Measurements from ENCODE around the gene DDI1.
"Not testable (repeated sequence)": the region's sequence is repeated elsewhere in the genome, so short reads cannot be mapped to it uniquely, and the experiment has no call there.

The DDI1 gene

DNA sequence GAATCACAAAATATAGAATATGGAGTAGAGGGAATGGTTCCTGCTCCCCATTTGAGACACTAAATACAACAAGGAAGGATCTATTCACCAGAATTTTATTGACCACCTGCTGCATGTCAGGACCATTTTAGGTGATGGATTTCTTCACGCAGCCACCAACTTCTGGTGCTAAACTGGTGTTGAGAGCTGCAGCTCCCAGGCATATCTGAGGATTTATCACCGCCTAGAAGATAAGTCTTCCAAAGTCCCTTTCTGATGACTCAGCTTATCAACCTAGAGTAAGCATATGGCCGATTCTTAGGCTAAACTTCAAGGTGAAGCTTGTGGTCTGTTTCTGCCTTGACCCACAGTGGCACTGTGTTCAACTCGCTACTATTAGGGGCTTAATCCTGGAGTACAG lies 6.7 kb downstream of the DDI1 start:
- no peak for FAIRE-seq

DNA sequence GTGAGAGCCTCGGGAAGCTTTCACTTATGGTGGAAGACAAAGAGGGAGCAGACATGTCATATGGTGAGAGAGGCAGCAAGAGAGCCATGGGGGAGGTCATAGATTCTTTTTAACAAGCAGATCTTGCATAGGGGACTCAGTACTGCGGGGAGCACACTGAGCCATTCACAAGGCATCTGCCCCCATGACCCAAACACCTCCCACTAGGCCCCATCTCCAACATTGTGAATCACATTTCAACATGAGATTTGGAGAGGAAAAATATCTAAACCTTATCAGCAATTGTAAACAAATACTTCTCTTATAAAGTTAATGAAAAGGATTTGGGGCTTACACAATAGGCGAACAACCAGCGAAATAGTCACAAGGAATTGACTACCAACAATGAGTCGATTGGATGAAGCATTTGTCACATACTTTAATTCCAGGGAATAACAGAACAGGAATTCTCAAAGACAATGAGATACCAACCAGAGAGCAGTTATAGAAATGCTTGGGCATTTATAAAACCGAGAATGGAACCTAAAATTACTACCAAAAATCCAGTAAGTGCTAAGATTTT lies 7.3 kb downstream of the DDI1 start:
- FAIRE-seq, result no peak

DNA sequence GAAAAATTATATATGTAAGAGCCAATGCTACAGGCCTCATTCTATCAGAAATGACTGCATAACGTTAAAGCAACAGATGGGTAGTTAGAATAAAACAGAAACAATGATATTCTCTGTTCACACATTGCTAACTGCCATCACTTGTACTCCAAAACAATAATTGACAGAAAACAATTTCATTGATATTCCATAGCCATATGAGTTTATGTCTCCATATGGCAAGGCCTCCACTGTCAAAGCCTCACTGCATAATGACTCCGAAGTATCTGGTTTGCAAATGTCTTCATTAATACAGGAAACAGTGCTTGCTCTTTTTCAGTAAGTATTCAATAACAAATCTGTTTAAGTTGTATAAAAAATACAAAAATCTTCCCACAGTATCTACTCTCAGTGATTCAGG lies 9.9 kb downstream of the DDI1 start:
- FAIRE-seq, result no peak

DNA sequence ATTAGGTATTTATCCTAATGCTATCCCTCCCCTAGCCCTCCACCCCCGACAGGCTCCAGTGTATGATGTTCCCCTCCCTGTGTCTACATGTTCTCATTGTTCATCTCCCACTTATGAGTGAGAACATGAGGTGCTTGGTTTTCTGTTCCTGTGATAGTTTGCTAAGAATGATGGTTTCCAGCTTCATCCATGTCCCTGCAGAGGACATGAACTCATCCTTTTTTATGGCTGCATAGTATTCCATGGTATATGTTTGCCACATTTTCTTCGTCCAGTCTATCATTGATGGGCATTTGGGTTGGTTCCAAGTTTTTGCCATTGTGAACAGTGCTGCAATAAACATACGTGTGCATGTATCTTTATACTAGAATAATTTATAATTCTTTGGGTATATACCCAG lies 10.4 kb downstream of the DDI1 start:
- not testable (repeated sequence) for FAIRE-seq

DNA sequence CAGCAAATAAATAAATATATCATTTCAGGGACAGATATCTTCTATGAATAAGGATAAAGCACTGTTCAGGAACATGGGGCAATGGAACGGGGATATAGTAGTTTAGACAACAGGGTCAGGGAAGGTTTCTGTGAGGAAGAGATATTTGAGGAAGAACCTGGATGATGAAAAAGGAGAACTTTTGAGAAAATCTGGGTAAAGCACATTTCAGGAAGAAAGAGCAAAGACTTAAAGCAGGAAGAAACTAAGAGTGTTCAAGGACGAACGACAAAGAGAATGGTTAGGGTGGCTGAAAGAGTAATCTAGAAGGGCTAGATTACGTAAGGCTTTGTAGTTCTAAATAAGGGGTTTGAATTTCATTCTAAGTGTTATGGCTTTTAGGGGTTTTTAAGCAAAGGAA lies 12.7 kb downstream of the DDI1 start:
- FAIRE-seq, result no peak

DNA sequence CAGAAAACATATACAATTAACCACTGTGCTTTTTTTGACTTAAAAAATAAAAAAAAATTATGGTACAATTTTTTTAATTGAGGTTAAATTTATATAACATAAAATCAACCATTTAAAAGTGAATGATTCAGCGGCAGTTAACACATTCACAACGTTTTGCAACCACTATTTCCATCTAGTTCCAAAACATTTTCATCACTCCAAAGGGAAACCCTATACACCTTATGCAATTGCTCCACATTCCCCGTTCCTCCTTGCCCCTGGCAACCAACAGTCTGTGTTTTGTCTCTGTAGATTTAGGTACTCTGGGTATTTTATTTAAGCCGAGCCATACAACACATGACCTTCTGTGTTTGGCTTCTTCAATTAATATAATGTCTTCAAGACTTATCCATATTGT lies 15.3 kb downstream of the DDI1 start:
- FAIRE-seq, result no peak

DNA sequence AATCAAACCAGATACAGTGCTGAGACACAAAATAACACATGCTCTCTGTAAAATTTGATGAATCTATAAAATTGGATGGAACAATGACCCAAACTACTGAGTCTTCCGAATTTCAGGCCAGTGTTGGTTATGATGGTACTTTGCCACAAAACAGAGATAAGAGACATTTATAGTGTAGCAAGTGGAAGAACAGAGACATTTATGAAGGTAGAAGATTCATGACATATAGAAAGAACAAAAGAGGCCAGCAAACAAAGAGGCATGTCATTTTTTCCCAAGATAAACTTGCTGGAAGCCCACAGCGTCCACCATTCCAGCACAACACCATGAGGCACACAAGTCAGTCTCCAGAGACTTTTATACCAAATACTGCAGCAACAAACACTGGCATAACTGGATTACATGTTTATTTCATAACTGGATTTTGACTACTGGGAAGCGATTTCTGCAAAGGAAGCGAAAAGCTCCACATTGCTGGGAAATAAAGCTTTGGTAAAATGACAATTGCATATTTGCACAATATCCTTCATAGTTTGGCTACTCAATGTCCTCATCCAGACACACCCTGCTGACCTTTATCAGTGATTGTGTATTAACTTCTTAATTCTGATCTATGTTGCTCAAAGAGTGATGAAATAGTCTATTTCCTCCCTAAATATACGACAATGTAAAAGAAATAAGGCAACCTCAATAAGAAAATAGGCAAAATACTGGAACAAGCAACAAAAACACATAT lies 17.5 kb downstream of the DDI1 start:
- no peak for FAIRE-seq

DNA sequence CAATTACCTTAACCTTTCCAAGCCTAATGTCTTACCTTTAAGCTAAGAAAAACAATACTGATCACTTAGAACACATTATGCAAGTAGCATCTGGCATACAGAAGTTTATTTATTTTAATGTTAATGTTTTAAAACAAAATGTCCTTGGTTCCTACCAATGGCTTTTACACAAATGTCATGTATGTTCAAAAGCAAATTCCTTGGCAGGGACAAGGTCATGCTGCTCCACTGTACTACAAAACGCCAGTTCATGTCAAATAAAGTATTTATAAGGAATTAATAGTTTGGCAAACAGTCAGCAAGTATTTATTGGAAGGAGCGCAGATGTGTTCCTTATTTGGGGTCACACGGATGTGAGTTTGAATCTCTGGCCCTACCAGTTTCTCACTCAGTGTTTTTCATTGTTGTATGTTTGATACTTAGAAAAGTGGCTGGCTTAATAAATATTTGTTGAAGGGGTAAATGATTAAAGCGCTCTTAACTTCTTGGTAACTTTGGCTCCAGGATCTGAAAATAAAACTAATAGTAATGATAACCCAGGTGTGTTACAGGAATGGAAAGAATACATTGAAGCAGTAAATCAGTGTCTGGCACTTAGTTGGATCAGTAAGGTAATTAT lies 18.6 kb downstream of the DDI1 start:
- no peak for FAIRE-seq

DNA sequence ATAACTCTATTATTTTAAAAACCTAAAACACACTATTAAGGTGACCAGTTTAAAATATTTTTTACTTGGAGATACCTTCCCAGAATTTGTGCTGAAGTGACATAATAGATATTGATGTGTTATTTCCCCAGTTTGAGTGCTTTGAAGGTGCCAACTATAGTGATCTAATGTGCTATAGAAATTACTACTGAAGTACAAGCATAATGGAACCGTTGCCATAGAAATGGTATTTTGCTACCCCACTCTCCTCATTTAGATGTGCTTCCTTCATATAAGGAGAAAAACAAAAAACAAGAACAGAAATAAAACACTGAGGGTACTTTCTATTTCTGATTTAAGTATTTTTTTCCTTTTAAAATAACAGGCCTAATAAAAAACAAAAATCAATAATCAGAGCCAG lies 19.2 kb downstream of the DDI1 start:
- FAIRE-seq, result no peak

DNA sequence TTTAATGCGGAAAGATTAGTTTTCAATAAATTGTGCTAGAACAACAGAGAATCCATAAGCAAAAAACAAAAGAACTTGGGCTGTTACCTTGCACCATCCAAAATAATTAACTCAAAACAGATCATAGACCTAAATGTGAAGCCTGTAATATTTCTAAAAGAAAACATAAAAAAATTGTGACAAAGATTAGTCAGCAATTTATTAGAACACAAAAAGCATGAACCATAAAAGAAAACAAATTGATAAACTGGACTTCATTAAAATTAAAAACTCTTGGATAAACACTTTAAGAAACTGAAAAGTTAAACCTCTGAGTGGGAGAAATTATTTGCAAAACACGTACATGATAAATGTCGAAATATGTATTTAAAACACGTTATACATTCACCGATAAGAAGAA lies 21.5 kb downstream of the DDI1 start:
- no peak for FAIRE-seq

DNA sequence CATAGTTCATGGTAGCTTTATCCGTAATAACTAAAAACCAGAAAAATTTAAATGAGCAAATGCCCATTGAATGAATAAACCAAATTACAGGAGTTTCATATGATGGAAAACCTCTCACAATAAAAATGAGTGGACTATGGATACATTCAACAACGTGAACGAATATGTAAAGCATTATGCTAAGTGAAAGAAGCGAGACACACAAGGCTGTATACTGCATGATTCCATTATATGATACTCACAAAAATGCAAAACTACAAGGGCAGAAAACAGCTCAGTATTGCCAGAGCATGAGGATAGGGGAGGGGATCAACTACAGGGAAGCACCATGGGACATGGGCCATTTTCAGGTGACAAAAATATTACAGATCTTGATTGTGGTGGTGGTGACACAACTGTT lies 22.2 kb downstream of the DDI1 start:
- FAIRE-seq, result no peak

DNA sequence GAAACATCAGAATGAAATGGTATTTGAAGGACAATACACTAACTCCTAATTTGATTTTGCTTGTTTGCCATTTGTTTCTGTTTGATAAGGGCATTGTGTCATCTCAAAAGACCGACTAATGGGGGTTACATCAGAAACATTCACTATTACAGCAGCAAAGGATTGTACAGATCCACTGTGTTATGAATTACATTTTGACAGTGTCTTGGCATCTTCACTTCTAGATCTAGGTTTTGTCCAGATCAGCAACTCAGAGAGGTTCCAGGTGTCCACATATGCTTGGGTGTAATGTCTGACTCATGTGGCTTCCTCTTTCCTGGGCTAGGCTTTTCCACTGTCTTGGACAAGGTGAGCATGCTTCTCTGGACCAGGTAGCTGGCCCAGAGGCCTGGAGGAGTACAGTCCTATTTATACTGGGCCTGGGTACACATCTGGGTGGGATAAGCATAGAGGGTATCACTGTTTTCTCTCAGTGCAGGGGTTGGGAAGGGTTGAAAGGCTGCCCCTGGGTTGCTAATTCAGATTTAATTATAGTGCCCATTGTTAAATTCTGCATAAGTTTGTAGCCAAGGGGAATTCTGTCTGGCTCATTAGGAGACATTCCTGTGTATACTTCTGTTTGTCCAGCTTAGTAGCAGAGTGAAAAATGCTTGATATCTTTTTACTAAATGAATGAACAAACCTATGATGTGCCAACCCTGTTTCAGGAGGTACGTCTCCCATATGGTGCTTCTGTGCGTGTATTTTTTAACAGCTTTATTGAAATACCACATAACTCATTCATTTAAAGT lies 23.8 kb downstream of the DDI1 start:
- FAIRE-seq, result no peak

DNA sequence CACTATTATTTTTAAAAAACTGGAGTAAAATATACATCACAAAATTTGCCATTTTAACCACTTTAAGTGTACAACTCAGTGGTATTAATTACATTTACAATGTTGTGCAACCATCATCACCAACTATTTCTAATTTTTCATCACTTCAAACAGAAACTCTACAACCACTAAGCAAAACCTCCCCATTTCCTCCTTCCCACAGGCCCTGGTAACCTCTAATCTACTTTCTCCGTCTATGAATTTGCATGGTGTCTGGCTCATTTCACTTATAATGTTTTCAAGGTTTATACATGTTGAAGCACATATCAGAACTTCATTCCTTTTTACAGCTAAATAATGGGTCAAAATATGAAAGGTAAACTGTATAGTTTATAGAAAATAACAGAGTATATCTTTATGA lies 24.4 kb downstream of the DDI1 start:
- no peak for FAIRE-seq

DNA sequence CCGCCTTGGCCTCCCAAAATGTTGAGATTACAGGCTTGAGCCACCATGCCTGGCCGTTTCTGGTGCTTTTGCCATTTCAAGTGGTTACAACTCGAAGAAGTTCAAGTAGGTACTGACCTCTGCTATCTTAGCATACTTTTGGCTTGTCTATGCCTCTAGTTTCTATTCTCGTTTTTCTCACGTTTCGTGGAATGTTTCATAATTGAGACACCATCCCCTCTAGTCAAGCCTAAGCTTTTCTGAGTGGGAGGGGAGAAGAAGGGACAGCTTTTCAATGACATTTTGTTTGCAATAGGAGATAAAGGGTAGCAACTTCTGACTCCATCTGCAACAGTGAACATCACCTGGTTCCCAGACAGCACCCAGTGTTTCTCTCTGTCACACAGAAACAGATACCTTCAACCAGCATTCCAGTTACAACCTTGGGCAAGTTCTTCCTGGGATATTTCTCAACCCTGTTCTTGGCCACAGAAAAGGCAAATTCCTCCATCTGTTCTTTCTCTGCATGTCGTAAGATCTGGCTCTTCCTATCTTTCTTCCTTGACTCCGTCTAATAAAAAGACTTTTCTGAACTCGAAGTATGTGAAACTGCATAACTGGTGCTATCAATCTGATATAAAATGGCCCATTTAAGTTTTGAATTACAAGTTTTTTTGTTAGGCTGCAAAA lies 25.5 kb downstream of the DDI1 start:
- no peak for FAIRE-seq

DNA sequence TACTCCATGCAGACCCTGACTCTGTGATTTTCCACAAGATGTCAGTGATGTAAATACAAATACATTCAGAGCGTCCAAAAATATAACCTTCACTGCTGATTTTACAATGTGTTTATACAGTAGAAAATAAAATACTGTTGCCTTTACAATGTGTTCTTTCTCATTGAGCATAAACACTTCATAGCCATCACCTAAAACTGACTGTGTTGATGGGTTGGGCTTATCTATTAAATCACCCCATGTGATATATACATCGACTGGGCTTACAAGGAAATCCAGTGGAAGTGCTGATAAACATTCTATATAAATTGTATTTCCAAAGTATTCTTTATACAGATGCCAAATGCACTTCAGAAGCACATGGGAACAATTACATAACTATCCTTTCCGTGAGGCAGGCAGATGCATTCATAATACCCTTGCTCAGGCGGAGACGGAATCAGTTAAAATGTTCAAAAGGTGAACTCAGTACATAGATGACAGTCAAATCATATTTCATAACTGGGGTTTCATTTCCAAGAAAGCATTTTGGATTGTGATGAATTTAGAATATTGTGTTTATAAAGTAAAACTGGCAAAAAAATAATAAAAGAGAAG lies 27.7 kb downstream of the DDI1 start:
- FAIRE-seq, result no peak

DNA sequence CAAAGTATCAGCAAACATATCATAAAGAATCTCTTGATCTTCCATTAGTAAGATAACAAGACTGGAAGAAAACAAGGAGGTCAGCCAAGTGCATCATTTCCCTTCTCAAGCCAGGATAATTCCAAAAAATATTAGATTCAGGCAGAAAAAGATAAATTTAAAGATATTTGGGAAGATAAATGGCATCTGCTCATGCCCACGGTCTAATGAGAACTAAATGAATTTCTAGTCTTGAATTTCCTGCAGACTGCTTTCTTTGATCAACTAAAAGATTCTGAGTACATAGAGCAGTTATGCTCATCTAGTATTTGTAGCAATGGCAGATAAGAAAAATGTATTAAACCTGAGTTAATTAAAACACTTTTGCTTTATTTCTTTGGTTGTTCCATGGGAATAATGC lies 31.1 kb downstream of the DDI1 start:
- FAIRE-seq, result no peak

DNA sequence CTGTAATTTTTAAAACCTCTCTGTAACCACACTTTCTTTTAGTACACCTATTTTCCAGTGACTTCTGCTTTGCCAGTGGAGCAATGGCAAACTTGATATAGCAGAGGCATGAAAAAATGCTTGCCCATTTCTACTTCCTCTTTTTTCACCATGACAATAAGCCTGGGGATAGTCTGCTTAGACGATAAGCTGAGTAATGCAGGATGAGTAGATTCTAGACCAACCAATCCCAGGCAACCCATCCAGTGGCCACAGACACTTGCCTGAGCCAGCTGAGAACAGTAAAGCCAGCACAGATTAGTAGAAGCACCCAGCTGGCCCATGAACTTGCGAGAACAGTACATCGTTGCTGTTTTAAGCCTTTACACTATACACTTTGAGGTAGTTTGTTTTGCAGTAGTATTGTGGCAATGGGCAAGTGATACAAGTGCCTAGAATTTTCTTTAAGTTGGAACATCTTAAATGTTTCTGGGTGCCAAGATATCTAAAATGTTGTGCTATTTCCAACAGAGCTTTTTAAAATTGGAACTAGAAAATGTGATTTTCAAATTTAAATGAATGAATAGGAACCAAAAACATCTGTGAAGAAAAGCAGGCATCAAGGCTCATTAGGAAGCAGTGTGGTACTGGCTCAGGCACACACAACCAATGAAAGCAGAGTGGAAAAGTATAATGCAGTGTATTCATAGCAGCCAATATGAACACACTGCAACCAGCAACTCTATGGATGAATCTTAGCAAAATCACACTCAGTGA lies 37.7 kb downstream of the DDI1 start:
- no peak for FAIRE-seq

DNA sequence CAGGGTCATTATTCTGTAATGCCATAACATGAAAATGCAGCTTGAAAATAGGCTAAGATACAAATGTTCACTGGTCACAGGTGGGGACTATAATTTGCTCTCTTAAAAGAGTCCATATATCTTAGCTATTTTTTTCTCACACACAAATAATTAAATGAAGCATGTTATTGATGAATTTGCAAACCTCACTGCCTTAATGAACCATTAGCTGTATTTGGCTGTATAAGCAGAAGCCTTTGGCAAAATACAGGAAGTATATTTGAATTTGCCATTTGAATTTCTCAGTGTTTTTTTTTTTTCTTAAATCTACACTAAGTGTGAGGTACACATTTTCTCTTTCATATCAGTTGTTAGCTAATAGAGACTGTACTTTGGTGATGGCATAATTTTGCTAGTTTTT lies 38.7 kb downstream of the DDI1 start:
- FAIRE-seq, result no peak

DNA sequence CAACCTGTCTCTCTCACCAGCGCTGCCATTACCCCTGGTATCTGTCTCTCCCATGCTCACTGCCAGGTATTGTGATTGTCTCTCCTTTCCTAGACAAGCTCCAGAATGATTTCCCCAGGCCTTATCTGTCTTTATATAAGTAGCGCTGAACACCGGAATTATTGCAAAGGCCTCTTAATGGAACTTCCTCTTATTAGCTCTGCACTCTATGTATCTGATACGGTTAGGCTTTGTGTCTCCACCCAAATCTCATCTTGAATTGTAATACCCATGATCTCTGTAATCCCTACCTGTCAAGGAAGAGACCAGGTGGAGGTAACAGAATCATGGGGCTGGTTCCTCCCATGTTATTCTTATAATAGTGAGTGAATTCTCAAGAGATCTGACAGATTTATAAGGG lies 39.3 kb downstream of the DDI1 start:
- FAIRE-seq, result no peak

DNA sequence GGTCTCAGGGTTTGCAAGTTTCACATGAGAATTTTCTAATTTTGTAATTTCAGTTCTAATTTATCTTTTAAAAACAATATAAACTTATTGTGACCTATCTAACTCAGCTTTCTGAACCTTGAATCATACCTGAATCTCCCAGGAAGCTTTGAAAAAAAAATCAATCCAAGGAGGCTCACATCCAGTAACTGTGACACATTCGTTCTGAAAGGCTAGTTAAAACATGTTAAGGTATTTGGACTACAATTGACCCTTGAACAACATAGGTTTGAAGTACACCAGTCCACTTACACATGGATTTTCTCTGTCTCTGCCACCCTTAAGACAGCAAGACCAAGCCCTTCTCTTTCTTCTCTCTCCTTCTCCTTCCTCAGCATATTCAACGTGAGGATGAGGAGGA lies 40.0 kb downstream of the DDI1 start:
- FAIRE-seq, result no peak

DNA sequence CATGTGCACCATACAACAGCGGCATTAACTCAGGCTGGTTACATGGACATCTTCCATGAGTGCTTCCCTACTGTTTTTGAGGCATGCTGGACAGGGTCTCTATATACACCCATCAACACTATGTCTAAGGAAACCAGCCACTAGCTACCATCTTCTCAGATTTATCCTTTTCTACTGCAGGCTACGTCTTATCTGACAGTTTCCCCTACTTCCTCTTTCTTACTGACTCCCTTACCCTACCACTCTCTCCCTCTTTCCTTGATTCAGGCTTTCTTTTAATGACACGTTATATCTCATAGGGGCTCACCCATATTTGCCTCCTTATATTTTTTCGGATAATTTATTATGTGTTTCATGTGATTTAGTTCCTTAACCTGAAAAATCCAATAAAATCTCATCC lies 41.8 kb downstream of the DDI1 start:
- no peak for FAIRE-seq

DNA sequence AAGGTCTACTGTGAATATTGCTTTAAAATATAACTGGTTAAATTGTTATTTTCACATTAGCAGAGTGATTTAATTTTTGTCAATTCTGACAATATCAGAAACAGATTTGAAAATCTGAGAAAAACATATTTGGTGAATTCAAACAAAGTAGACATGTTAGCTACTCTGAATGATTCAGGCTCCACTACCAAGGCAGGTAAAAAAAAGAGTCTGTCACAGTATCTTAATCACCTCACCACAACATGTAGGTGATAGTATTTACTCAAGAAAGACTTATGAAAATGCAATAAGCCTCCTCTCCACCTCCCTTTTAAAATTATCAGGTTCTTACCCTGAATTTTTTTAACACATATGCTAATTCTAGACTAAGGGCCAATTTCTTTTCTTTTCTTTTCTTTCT lies 42.6 kb downstream of the DDI1 start:
- FAIRE-seq, result no peak

Data from G401.6 (cell line).